Osteoblast (primary cell): ENCODE data around the gene AGPAT4. TPM values are rescaled to one million over a fixed set of nuclear protein-coding genes. Genes with fewer than 3 reads are reported as not detected.
"Not testable (repeated sequence)": the region's sequence is repeated elsewhere in the genome, so short reads cannot be mapped to it uniquely, and the experiment has no call there.

Experiments
- DNase-seq: peaks from one replicate; pipeline ENCODE4 v3.0.0; 2011; ENCODE audit warnings: low spot score, mixed read lengths; ENCODE audit not compliant: insufficient read length; ENCODE audit errors: missing footprints
- H2AFZ ChIP-seq: 2 replicates; pipeline ENCODE4 v1.6.0; 2011; ENCODE audit warnings: mild to moderate bottlenecking, low read length
- H3K27ac ChIP-seq: 2 replicates; pipeline ENCODE4 v1.5.1; 2011; ENCODE audit warnings: mild to moderate bottlenecking, low read depth, low read length, moderate library complexity
- H3K27me3 ChIP-seq: 2 replicates; pipeline ENCODE4 v1.6.0; 2012; ENCODE audit warnings: mild to moderate bottlenecking, control low read depth, inconsistent platforms, low read length, moderate library complexity; ENCODE audit not compliant: insufficient read depth
- H3K36me3 ChIP-seq: 2 replicates; pipeline ENCODE4 v1.5.1; 2011; ENCODE audit warnings: mild to moderate bottlenecking, low read length, control low read depth, moderate library complexity; ENCODE audit not compliant: insufficient read depth
- H3K4me1 ChIP-seq: 2 replicates; pipeline ENCODE4 v1.5.1; 2011; ENCODE audit warnings: mild to moderate bottlenecking, low read length, control low read depth, moderate library complexity; ENCODE audit not compliant: insufficient read depth
- H3K4me2 ChIP-seq: 2 replicates; pipeline ENCODE4 v1.6.0; 2011; ENCODE audit warnings: mild to moderate bottlenecking, low read length; ENCODE audit not compliant: insufficient read depth
- H3K4me3 ChIP-seq: fragments of 200-600 bp; sonication (generic); 3 replicates; pipeline ENCODE4 v1.5.1; 2012; ENCODE audit warnings: mild to moderate bottlenecking, low read length, inconsistent platforms; ENCODE audit not compliant: insufficient read depth
- H3K79me2 ChIP-seq: 2 replicates; pipeline ENCODE4 v1.6.0; 2012; ENCODE audit warnings: mild to moderate bottlenecking, low read length, control low read depth, inconsistent platforms; ENCODE audit not compliant: insufficient read depth
- H3K9me3 ChIP-seq: 2 replicates; pipeline ENCODE4 v1.5.1; 2011; ENCODE audit warnings: low read depth, low read length, control low read depth
- H4K20me1 ChIP-seq: 2 replicates; pipeline ENCODE4 v1.6.0; 2012; ENCODE audit warnings: mild to moderate bottlenecking, low read length, control low read depth; ENCODE audit not compliant: insufficient read depth
- total RNA-seq: library from RNA; depleted of rRNA; stranded (reverse); fragments of >200 nt; gene quantifications from 2 replicates; pipeline ENCODE4 v1.2.3, GENCODE V29; 2012
- TF ChIP-seq, protein P1 (sequence below): IDR thresholded peaks from 2 replicates; pipeline ENCODE4 v1.5.1; 2011; ENCODE audit warnings: mild to moderate bottlenecking, low read depth, low read length, moderate library complexity; ENCODE audit errors: extremely low read depth

The AGPAT4 gene
- total RNA-seq, 1 donor: 13.8 TPM

DNA sequence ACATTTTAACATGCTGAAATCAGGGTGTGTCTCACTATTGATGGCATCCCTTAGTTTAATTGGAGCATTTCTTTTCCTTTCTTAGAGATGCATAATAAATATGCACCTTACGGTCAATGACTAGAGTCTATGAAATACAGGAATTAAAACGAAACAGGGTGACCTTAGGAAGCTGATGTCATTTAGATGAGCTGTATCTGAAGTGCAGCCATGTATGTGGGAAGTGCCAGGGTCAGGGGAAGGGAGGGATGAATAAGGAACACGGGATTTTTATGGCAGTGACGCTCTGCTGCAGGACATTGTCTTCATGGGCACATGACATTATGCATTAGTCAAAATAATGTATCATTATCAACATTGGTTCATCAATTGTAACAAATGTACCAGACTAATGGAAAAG lies 84.0 kb downstream of the AGPAT4 start:
- no peak for DNase-seq
- H3K9me3 ChIP-seq: no peaks in the 10 kb centered on the region
- H4K20me1 ChIP-seq: no peaks in the 10 kb centered on the region

DNA sequence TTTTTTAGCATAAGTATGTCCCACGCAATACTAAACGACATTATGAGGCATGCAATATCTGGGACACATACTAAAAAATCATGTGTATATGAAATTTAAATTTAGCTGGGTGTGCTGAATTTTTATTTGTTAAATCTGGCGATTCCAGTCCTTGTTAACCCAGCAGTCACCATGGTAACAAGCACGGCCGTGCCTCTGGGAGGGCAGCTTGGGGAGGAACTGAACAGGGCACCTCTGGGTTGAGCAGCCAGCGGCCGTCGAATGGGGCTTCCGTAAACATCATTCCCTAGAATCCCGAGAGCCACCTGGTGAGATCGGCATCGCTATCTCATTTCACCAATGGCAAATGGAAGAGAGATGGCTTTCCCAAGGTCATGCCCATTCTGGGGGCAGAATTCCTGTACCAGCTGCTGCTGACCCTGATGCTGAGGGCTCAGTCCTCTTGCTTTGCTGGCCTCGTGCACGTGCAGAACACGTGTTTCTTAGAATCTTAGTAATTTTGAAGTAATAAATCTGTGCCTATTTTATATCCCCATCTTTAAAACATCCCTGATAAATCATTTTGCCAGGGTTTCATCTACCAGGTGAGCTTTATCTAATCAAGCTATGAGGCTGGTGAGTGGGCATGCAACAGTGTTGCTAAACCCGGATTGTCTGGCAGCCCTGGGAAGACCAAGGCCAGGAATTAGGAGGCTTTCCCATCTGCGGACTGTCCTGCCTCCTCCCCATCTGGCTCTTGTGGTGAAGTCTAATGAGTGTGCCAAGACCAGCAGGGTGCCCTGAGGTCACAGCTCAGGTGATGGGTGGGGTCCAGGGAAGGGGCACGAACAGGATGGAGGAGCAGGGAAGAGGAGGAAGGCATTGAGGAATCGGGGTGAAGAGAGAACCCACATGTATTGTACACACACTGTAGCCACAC lies 85.1 kb downstream of the AGPAT4 start:
- no peak for DNase-seq
- peaks cover 2% of the 10 kb centered on the region for H3K79me2 ChIP-seq

More for the DNA sequence above, 84.0 kb downstream of the AGPAT4 start:
- peaks cover 2% of the 10 kb centered on the region for H3K79me2 ChIP-seq
- TF ChIP-seq, protein P1, sequence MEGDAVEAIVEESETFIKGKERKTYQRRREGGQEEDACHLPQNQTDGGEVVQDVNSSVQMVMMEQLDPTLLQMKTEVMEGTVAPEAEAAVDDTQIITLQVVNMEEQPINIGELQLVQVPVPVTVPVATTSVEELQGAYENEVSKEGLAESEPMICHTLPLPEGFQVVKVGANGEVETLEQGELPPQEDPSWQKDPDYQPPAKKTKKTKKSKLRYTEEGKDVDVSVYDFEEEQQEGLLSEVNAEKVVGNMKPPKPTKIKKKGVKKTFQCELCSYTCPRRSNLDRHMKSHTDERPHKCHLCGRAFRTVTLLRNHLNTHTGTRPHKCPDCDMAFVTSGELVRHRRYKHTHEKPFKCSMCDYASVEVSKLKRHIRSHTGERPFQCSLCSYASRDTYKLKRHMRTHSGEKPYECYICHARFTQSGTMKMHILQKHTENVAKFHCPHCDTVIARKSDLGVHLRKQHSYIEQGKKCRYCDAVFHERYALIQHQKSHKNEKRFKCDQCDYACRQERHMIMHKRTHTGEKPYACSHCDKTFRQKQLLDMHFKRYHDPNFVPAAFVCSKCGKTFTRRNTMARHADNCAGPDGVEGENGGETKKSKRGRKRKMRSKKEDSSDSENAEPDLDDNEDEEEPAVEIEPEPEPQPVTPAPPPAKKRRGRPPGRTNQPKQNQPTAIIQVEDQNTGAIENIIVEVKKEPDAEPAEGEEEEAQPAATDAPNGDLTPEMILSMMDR: no peak
- no peak overlapping the region for H3K27ac ChIP-seq
- H3K4me2 ChIP-seq: no peak overlapping the region
- H2AFZ ChIP-seq: no peak overlapping the region
- no peak overlapping the region for H3K4me3 ChIP-seq
- H3K4me1 ChIP-seq: peaks cover 17% of the 10 kb centered on the region
- H3K36me3 ChIP-seq: no peaks in the 10 kb centered on the region
- H3K27me3 ChIP-seq: no peaks in the 10 kb centered on the region

DNA sequence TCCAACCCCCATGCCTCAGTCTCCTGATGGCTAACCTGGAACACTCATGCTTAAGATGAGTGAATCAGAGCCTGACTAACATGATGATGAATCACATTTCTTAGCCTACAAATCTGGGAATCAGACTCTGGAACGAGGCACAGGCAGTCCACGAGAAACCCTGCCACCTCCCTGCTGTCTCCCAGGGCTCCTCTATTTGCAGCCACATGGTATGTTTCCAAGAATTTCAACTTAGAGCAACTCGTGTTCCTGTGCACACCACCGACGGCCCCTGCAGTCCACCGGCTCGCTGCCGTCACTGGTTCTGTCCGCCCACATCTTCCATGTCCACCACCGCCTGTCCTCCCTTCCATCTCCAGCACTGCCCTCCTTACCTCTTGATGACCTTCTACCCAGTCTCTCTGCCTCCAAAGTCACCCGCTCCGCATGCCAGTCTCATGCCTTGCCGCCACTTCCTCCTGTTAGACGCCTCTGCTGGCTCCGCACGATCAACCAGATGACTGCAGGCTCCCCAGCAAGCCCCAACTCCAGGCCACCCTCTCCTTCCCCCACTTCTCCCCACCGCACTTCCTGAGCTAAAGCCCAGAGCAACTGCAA lies 87.6 kb downstream of the AGPAT4 start:
- no peaks in the 10 kb centered on the region for H3K27me3 ChIP-seq
- H4K20me1 ChIP-seq: no peaks in the 10 kb centered on the region
- peak overlapping the region; percentile 93 for H3K27ac ChIP-seq
- H3K4me1 ChIP-seq: peaks cover 17% of the 10 kb centered on the region
- H3K4me3 ChIP-seq: peak overlapping the region; percentile 29
- H3K9me3 ChIP-seq: no peaks in the 10 kb centered on the region
- H3K79me2 ChIP-seq: peaks cover 2% of the 10 kb centered on the region
- TF ChIP-seq, protein P1: no peak
- DNase-seq: peak; percentile 96
- no peaks in the 10 kb centered on the region for H3K36me3 ChIP-seq
- H3K4me2 ChIP-seq: peak overlapping the region; percentile 55
- H2AFZ ChIP-seq: peak overlapping the region; percentile 52

More for the DNA sequence above, 85.1 kb downstream of the AGPAT4 start:
- Histone ChIP-seq H3K9me3 (no peaks in the 10 kb centered on the region), H3K36me3 (no peaks in the 10 kb centered on the region), H3K4me3 (no peak overlapping the region), H3K4me2 (no peak overlapping the region), H2AFZ (no peak overlapping the region), H4K20me1 (no peaks in the 10 kb centered on the region), H3K4me1 (peaks cover 17% of the 10 kb centered on the region), H3K27ac (no peak overlapping the region), H3K27me3 (no peaks in the 10 kb centered on the region)
- TF ChIP-seq, protein P1: no peak

DNA sequence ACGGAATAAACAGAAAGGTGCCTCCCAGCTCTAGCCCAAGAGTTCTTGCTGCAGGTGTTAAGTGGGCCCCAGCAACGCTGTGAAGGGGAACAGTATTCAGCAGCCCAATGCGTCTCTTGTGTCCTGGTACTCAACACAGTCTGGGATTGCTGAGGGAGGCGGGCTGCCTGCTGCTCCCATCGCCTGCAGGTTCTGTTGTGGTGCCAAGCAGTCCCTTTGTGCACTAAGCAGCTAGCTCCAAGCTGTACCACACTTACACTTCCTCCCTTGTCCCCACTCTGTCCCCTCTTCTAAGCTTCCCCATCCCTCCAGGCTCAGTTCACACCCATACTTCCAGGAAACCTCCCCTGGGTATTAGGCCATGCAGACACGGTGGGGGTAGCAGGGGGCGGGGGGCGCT lies 92.7 kb downstream of the AGPAT4 start:
- TF ChIP-seq, protein P1: no peak
- Histone ChIP-seq H3K4me1 (peaks cover 7% of the 10 kb centered on the region), H3K4me3 (no peak overlapping the region), H3K27ac (no peak overlapping the region), H2AFZ (no peak overlapping the region), H3K36me3 (no peaks in the 10 kb centered on the region), H3K9me3 (no peaks in the 10 kb centered on the region), H3K4me2 (no peak overlapping the region), H3K79me2 (no peaks in the 10 kb centered on the region), H4K20me1 (no peaks in the 10 kb centered on the region), H3K27me3 (no peaks in the 10 kb centered on the region)
- no peak for DNase-seq

DNA sequence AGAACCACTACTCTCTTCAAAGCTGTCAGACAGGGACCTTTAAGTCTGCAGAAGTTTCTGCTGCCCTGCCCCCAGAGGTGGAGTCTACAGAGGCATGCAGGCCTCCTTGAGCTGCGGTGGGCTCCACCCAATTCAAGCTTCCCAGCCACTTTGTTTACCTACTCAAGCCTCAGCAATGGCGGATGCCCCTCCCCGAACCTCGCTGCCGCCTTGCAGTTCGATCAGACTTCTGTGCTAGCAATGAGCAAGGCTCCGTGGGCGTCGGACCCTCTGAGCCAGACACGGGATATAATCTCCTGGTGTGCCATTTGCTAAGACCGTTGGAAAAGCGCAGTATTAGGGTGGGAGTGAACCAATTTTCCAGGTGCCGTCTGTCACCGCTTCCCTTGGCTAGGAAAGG lies 95.7 kb downstream of the AGPAT4 start:
- H3K4me2 ChIP-seq, H3K9me3 ChIP-seq, H3K27ac ChIP-seq, H3K4me3 ChIP-seq, DNase-seq, H3K79me2 ChIP-seq, H3K36me3 ChIP-seq, H3K4me1 ChIP-seq, H2AFZ ChIP-seq, H3K27me3 ChIP-seq, H4K20me1 ChIP-seq: not testable (repeated sequence)

DNA sequence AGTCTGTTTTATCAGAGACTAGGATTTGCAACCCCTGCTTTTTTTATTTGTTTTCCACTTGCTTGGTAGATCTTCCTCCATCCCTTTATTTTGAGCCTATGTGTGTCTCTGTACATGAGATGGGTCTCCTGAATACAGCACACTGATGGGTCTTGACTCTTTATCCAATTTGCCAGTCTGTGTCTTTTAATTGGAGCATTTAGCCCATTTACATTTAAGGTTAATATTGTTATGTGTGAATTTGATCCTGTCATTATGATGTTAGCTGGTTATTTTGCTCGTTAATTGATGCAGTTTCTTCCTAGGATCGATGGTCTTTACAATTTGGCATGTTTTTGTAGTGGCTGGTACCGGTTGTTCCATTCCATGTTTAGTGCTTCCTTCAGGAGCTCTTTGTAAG lies 97.4 kb downstream of the AGPAT4 start:
- DNase-seq, H4K20me1 ChIP-seq, H2AFZ ChIP-seq, H3K36me3 ChIP-seq, H3K9me3 ChIP-seq, H3K4me2 ChIP-seq, H3K4me1 ChIP-seq, H3K79me2 ChIP-seq, H3K27ac ChIP-seq, H3K4me3 ChIP-seq, H3K27me3 ChIP-seq: not testable (repeated sequence)
